ENCODE results near the gene AHCYL2. TPM values are rescaled to one million over a fixed set of nuclear protein-coding genes. Genes with fewer than 3 reads are reported as not detected.
A peak's percentile ranks its signal among the peaks of the same experiment; 100 is the strongest.
"Not testable (repeated sequence)": the region's sequence is repeated elsewhere in the genome, so short reads cannot be mapped to it uniquely, and the experiment has no call there.

Gene AHCYL2
- total RNA-seq, 1 donor from 2014 or later: 29.5 TPM

DNA sequence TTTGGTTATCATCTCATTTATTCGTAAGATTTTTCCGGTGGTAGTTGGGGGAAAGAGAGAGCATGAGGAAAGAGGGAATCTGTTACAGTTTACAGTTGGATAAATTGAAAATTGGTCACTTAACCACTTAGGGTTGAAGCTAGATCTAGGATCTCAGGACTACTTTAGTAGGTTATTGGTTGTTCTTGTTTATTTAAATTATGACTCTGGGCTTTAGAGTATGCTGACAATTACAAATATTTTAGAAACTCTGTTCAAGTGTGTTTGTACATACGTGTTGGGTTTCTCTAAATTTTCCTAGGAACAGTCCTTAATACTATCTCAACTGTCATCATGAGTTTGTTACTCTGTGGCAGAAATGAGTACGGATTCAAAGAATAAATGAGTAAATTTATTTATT lies 160.8 kb downstream of the AHCYL2 start:
- no peak for DNase-seq

DNA sequence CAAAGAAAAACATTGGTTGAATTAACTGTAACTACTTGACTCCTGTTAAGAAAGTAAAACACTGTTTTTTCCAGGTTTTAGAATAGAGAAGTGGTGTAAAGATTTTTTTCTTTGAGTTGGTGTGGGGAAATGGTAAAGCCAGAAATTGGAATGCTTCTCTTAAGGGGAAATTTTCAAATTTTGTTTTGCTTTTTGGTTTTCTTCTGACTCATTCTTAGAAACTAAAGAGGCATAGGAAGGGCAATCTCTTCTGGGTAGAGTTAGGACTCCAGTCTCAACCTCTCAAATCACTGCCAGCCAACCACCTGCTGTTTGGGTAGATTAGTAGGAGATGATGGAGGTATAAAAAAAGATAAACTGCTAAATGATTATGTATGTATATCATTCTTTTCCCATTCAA lies 161.7 kb downstream of the AHCYL2 start:
- DNase-seq: peak; percentile 21

DNA sequence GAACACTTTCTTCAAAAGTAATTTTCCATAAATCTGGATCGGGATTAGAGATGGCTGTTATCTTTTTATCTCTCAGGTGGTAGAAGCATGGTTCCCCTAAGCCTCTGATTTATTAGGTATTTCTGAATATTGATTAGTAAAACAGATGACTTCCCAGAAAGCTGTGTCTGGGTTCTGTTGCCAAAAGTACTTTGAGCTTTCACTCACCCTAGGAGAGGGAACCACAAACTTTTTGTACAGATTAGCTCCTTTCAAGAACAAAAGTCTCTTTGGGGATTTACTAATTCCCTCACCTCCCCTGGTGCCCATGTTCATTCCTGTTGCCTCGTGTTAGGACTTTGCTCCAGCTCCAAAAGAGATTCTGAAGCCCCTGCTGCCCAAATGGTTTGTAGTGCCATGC lies 162.7 kb downstream of the AHCYL2 start:
- no peak for DNase-seq

DNA sequence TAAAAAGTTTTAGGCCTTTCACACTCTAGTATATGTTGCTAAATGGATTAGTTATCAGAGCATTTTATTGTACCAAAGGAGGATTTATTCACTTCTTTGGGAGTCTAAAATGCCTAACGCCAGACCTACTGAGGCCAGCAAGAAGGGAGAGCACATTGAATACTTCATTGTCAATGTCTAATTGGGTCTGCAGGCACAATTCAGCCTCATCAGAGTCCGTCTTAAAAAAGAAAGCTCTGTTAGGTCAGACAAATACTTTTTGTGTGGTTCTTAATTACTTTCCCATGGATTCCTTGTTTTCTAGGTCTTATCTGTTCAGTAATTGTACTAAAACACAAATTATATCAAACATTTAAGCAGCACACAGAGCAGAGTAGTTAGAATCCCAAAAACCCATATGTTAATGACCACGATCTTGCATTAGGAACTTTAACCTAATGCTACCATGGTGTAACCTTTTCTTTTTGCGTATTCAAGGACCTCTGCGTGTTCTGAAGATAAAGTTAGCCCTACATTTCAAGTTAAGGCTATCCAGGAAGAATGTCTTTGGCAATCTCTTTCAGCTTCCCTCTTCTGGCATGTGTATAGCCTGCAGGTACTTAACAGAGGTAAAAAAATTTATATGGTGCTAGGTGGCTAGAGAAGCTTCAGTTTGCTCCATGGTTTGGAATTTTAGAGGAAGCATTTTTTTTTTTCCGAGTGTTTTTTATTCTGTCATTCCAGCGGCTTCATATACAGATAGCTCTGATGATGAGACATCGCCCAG lies 163.7 kb downstream of the AHCYL2 start:
- no peak for DNase-seq

DNA sequence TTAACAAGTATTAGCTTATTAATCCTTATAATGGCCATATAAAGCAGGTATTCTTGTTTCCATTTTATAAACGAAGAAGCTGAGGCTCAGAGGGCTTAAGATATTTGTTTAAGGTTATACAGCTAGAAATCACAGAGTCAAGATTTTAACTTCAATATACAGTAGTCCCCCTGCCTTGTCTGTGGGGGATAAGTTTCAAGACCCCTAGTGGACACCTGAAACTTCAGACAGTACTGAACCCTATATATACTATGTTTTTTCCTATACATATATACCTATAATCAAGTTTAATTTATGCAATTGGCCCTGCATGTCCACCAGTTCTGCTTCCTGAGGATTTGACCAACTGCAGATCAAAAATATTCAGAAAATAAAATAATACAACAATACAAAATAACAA lies 165.0 kb downstream of the AHCYL2 start:
- no peak for DNase-seq

DNA sequence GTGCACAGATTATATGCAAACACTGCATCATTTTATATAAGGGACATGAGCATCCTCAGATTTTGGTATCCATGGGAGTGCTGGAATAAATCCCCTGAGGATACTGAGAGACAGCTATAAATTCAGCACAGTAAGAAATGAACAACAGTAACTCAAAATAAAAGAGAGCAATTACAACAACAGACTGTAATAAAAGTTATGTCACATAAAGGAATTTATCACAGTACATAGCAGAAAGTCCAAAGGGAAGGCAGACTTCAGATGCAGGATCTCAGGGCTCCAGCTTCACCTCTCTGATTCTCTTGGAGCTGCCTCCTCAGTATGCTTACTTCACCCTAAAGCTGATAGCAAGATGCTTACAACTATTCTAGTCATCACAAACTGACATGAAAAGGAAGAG lies 165.5 kb downstream of the AHCYL2 start:
- no peak for DNase-seq

DNA sequence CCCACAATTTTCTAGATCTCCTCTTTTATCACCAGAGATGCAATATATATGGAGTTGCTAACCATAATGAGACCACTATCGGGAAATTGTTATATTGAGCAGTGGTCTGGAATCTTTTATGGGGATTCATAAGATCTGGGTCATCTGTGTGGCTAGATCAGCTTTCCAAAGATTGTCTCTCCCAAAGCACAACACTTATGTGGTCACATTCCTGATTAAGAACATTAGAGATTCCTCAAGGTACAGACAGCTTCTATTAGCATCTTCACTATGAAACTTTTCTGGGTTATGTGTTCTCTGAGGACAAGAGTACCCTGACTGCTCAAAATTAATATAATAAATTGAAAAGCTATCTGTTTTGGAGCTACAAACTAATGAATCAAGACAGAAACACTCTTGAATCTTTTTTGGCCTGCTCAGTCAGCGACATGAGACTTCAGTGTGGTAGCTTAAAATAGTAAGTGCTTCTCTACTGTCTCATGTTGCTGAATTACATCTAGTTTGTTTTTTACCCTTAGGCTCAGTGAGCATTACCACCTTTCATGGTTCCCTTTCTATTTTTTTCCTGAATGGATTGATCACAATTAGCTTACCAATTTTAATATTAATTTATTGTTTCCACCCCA lies 166.8 kb downstream of the AHCYL2 start:
- DNase-seq: peak; percentile 35

DNA sequence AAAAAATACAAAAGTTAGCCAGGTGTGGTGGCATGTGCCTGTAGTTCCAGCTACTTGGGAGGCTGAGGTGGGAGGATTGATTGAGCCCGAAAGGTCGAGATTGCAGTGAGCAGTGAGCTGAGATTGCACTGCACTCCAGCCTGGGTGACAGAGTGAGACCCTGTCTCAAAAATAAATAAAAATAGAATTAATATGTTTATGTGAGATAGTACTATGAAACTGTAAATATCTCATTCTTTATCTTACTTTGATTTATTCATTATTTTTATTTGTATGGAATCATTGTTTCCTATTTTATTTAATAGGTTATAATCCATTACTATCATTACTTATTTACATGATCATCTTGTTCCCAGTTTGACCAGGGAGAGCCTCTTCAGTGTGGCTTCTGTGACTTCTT lies 168.4 kb downstream of the AHCYL2 start:
- DNase-seq: no peak

DNA sequence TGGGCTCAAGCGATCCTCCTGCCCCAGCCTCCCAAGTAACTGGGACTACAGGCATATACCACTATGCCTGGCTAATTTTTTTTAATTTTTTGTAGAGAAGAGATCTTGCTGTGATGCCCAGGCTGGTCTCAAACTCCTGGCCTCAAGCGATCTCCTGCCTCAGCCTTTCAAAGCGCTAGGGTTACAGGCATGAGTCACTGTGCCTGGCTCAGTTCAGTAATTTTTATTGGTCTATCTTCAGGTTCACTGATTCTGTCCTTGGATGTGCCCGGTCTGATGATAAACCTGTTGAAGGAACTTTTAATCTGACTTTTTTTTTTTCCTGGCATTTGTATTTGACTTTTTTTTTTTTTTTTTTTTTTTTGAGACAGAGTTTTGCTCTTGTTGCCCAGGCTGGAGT lies 169.3 kb downstream of the AHCYL2 start:
- DNase-seq: no peak

DNA sequence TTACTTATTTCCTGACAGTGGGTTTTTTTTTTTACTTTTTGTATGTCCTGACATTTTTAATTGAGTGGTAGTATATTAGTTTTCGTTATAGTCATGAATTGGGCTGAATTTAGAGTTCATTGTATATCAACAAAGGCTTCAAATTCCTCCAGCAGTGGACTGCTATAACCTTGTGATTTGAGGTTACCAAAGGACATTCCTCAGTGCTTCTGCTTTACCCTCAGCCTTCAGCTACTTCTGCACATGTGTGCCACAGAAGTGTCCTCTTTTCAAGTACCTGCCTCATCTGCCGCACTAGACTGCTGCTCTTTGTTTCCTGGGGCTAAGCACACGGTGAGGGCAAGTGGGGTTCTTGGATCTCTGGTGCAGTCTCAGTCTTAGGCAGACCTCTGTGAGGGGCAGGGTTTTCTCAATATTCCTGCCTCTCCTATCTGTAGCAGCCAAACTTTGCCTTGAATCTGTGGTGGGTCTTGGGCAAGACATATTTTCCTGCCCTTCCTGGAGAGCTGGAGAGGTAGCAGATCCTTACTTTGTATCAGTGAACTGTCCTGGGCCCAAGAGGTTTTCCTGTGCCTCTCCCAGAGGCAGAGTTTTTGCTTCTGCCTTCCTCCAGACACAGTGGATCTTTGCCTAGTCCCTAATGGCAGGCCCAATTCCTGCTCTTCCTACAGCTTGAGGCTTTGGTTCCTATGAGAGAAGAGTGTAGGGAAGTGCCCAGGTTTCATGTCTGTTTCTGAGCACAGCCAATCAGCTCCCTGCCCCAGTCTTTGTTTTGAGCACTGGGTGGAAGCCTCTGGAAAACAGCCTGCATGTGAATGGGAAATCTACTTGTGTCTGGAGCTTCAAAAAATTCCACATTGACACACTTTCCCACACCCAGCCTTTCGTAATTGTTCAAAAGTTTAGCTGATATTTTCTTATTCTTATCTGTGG lies 170.4 kb downstream of the AHCYL2 start:
- DNase-seq: no peak

DNA sequence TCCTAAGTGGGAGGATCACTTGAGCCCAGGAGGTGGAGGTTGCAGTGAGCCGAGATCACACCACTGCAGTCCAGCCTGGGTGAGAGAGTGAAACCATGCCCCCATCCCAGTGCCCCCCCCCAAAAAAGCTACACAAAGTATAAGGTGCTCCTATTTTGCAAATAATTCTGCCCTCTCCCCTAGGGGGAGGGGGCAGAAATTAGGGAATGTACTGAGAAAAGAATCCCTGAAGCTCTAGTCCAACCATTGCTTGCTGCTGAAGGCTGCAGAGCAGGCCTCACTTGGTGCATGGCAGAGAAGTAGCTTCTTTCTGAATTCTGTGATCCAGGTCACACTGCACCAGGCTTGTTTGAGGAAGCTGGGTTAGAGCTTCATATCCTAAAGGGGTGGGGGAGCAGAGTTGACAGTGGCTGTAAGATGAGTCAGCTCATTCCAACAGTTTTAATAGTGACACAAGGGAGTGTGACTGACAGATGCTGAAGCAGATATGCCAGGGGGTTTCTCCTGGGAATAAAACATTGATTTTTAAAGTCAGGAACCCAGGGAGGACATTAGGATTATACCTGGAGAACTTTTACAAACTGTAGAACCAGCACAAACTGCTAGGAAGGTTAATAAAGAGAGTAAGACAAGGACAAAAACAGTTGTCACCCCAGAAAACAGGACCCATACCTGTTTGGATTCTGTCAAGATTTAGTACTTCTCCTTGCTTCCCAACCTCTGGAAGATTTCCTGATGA lies 176.6 kb downstream of the AHCYL2 start:
- no peak for DNase-seq

DNA sequence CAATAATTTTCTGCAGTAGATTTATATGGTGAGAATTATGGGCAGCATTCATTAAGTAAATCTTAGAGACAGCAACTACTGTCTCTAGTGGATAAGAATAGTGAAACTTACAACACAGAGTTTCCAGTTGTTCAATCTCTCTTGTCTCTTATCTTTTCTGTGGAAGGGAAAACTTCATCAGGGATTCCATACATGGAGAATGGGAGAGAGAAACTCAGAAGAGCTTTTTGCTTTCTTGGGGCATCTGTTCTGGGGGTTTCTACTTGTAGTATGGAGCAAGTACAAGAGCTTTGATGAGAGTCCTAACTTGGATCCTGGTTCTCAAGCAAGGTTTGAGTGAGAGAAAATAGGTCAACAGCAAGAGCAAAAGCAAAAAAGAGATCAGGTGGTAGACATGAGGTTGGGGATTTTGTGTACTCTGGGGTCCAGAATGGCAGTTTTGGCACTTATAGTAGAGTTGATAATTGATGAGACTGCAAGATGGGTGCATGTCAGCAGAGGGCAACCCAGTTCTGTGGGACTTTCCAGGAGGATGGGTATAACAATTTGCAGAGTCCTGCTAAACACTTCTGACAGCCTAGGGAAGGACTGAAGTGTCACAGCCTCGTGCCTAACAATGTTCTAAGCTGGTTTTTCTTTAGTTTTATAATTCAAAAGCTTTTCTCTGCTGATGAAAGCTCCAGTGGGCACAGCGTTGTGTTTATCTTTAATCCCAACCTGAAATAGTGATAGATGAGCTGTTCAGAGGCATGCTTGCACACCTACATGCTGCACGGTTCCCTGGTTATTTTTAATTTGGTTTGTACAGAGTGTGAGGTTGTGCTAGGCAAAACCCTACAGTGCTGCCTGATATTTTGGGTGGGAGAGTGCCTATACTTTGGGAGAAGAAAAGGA lies 177.4 kb downstream of the AHCYL2 start:
- DNase-seq: no peak

DNA sequence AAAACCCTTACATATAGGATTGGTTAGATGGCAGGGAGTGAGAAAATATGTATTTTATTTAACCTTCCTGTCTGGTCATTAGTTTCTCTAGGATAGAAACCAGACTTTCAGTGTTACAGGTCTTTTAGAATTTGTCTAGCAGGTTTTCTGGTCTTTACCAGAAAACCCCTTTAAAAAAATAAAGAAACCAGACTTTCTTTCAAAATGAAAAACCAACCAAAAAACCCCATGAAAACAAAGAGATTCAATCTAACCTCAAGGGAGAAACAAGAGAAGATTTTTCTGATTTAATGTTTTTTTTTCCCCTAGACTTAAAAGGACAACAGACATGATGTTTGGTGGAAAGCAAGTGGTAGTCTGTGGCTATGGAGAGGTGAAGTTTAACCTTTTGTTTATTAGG lies 180.7 kb downstream of the AHCYL2 start:
- no peak for DNase-seq

DNA sequence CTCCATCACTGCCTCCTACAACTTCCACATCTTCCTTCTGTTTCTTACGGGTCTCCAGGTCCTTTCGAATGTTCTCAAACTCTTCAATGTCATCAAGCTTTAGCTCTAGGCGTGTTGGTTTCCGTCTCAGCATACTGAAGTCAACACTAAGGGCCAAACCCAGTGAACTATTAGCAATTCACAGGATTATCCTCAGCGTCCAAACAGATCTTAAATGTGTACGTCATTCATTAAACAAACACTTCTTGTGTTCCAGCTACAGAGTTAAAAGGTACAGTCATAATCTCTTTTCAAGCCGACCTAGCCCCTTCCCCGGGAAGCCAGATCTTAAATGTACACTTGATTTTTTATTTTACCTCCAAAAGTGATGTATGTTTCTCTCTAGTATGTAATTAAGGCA lies 185.4 kb downstream of the AHCYL2 start:
- not testable (repeated sequence) for DNase-seq

DNA sequence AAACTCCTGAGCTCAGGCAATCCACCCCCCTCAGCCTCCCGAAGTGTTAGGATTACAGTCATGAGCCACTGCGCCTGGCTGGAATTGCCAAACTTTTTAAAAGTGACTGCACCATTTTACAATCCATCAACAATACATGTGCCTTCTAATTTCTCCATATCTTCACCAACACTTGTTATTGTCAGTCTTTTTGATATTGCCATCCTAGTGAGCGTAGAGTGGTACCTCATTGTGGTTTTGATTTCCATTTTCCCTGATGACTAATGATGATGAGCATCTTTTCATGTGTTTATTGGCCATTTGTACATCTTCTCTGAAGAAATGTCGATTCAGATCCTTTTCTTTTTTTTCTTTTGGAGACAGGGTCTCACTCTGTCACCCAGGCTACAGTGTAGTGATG lies 187.7 kb downstream of the AHCYL2 start:
- no peak for DNase-seq

DNA sequence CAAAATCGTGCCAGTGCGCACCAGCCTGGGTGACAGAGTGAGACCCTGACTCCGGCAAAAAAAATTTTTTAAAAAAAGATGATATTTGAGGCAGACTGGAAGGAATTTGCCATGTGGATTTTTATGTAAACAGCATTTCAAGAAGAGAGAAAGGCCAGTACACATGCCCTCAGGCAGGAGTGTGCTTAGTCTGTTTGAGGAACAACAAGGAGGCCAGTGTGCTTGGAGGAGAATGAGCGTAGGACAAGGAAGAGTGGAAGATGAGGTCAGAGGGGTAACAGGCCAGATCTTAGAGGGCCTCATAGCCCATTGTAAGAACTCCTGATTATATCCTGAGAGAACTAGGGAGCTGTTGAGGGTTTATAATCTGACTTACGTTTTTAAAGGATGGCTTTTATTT lies 192.2 kb downstream of the AHCYL2 start:
- DNase-seq: no peak

DNA sequence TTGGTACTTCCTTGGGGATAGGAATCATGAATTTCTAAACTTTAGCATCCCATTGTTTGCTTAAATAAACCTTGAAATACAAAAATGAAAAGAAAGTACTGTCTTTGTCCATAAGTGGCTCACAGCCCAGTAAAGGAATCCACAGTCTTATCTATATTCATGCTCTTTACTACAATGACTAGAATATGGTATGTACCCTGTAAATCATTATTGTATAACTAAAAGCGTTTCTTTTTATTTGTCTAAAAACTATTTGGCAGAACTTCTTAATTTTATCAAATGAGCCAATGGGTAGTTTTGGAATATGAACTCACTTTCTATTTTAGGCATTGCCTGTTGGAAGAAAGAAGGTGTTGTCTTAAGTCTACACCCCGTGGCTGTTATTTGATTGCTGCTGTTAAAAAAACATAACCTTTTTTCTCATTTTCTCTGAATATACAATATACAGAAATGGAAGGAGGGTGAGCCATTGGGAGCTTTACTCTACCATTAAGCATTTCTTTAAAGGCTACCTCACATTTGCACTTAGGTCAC lies 197.0 kb downstream of the AHCYL2 start:
- no peak for DNase-seq

DNA sequence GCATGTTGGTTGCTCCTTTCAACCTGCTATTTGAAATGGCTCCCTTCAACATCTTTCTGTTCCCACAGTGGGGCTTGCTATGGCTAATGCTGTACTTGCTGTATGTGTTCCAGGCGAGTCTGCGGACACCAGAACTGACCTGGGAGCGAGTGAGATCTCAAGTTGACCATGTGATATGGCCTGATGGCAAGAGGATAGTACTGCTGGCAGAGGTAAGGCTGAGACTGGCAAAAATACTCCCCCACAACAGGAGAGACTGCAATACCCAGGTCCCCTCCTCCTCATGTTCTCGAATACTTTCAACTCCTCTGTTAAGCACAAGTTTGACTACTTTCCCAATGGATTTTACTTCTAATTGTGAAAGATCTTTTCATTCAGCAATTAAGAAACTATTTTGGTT lies 197.9 kb downstream of the AHCYL2 start:
- no peak for DNase-seq

DNA sequence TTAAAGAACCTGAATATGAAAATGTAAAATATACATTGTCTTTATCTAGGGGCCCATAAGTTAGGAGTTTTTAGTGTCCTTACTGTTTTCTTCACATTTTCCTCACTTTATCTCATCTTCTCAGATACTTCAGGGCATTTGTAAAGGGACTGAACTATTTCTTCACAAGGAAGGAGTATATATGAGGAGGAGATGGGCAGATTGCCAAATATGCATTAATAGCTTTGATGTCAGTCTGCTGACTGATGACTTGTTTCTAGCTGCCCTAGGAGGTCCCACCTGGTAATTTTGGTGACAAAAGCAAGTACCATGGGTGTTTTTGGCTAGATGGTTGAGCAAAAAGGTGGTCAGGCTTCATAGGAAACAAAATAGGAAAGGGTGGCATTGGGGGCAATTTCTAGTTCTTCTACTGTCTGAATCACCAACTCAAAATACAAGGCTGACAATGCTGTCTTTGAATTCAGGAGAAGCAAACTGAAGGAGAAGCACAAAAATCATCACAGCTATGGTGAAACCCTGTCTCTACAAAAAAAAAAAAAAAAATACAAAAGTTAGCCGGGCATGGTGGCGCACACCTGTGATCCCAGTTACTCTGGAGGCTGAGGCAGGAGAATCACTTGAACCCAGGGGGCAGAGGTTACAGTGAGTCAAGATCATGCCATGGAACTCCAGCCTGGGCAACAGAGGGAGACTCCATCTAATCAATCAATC lies 199.0 kb downstream of the AHCYL2 start:
- DNase-seq: peak; percentile 24

DNA sequence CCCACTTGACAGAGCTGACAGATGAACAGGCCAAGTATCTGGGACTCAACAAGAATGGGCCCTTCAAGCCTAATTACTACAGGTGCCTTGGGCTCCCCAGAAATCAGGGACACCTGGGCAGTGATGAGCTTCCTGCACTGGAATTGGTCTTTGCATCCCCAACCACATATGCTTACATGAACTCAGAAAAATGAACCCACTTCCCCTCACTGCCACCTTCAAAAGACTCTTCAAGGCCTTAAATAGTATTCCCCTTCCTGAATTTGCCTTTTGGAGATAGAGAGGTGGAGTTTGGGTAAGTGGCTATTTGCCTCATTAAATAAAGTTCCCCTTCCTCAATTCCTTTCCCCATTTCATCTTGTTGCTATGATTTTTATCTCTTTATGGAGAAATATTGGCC lies 201.7 kb downstream of the AHCYL2 start:
- no peak for DNase-seq

Measured in tongue (tissue), 2 donors.